ENCODE results near the gene NCMAP. TPM values are rescaled to one million over a fixed set of nuclear protein-coding genes. Genes with fewer than 3 reads are reported as not detected.

Gene NCMAP
- total RNA-seq, 1 donor from 2014 or later: 2.2 TPM

- H3K4me3 ChIP-seq (ENCODE audit: low read depth, low read length): no peak overlapping the region
- DNase-seq (ENCODE audit: low read depth): no peak
- no peak for TF ChIP-seq CTCF (conservative IDR thresholded peaks at IDR 0.05; ENCODE audit: low read depth, low read length)
Observed at GRCh38 chr1:24560361-24560760, 4.5 kb downstream of the NCMAP start.

GRCh38 chr1:24562625-24563024, 6.7 kb downstream of the NCMAP start:
- no peak for DNase-seq (ENCODE audit: low read depth)
- no peak for TF ChIP-seq CTCF (conservative IDR thresholded peaks at IDR 0.05; ENCODE audit: low read depth, low read length)
- no peak overlapping the region for H3K4me3 ChIP-seq (ENCODE audit: low read depth, low read length)

DNA sequence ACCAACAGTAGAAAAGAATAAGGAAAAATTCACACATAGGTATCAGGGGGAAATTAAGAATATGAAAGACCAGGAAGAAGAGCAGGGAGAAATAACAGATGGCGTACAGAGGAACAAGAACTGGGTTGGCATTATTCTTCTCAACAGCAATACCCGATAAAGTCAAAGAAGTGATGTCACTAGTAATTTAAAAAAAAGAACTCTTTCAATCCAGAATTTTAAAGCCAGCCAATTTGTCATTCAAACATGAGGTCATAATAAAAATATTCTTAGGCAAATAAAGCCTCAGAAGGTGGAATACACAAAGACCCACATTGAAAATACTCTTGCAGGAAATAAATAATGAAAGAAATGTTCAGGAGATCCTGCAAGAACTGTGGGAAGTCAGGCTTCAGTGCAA, 8.8 kb downstream of the NCMAP start:
- DNase-seq (ENCODE audit: low read depth): no peak
- no peak overlapping the region for H3K4me3 ChIP-seq (ENCODE audit: low read depth, low read length)
- no peak for TF ChIP-seq CTCF (conservative IDR thresholded peaks at IDR 0.05; ENCODE audit: low read depth, low read length)

DNA sequence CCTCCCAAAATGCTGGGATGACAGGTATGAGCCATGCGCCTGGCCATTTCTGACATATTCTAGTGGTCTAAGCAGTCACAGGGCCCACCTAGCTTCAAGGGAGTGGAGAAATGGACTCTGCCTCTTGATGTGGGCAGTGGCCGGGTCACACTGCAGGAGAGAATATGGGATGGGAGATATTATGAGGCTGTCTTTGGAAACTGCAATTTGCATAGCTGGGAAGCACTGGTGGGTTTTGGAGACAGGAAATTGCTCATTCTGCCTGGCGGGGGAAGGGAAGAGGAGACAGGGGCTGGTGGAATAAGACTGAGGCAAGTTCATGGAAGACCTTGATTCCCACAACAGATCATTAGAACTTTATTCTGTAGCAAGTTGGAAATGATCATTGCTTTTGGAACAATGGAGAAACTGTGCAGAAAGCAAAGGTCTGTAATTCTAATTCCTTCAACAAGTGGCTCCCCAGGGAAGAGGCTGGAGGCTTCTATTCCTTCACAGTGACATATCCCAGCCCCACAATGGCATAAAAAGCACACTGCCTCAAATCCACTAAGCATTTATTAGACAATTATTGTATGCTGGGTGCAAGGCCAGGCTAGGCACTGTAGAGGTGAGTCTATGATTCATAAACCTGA, 10.5 kb downstream of the NCMAP start:
- H3K4me3 ChIP-seq (ENCODE audit: low read depth, low read length): no peak overlapping the region
- TF ChIP-seq CTCF (conservative IDR thresholded peaks at IDR 0.05; ENCODE audit: low read depth, low read length): no peak
- no peak for DNase-seq (ENCODE audit: low read depth)

DNA sequence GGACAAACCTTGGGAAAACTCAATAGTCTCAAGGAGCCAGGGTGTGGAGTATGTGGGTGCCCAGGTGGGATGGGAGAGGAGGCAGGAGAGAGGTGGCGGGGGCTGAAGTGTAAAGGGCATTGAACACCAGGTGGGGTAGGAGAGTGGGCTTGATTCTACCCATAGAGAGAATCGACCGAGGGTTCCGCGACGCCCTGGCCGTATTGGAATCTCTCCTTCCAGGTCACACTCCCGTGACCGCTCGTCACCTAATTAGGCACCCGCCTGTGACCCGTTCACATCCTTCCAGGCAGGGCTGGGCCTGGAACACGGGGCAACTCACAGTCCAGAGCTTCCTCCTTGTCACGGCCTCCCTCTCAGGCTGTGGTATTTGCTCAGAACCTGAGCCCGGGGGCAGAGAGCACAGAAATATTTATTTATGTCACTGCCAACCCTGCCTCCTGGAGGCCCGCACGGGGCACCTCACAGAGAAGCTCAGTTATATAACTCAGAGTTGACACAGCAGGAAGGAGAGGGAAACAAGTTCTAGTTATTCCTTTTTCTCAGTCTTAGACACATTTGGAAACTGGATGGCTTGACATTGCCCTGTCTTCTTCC, 12.0 kb downstream of the NCMAP start:
- no peak overlapping the region for H3K4me3 ChIP-seq (ENCODE audit: low read depth, low read length)
- DNase-seq (ENCODE audit: low read depth): no peak
- TF ChIP-seq CTCF (conservative IDR thresholded peaks at IDR 0.05; ENCODE audit: low read depth, low read length): peak; percentile 20

DNA sequence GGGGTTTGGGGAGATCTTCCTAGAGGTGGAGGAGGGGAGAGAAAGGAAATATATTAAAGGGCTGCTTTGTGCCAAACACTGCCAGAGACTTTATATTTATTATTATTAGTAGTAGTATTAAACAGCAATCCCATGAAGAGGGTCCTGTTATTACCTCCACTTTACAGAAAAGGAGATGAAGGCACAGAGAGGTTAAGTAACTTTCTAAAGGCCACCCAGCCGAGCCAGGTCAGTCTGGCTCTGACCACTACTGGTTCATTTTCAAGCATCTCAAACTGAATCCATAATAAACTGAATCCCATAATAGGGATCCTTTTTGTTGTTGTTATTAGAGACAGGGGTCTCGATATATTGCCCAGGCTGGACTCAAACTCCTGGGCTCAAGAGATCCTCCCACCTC, 12.6 kb downstream of the NCMAP start:
- no peak for DNase-seq (ENCODE audit: low read depth)
- no peak for TF ChIP-seq CTCF (conservative IDR thresholded peaks at IDR 0.05; ENCODE audit: low read depth, low read length)
- H3K4me3 ChIP-seq (ENCODE audit: low read depth, low read length): no peak overlapping the region
